Small intestine (tissue), 16 donors: Measurements from ENCODE around the gene LRCH2. TPM values are rescaled to one million over a fixed set of nuclear protein-coding genes. Genes with fewer than 3 reads are reported as not detected.

Source experiments
- DNase-seq, 2 donors: peaks; one replicate each; pipeline versions ENCODE4 v3.0.0 to v3.0.0-alpha.2; 2013
- FAIRE-seq: peaks from 2 replicates; lab custom pipeline; 2012; peaks lifted over from hg19 to GRCh38; lab: Jason Lieb, UNC
- H3K27ac ChIP-seq, 3 donors: one replicate each; pipeline ENCODE4 v1.5.1; 2013; ENCODE audit warnings: low read length in 2 of 3, mild to moderate bottlenecking in 2 of 3, control low read depth in 1 of 3, inconsistent platforms in 1 of 3, low read depth in 1 of 3, moderate library complexity in 1 of 3
- H3K27me3 ChIP-seq, 3 donors: one replicate each; pipeline ENCODE4 v1.6.1; 2013; ENCODE audit warnings: low read length in 3 of 3, inconsistent platforms in 1 of 3; ENCODE audit not compliant: control insufficient read depth in 3 of 3, insufficient read depth in 3 of 3
- H3K36me3 ChIP-seq, 3 donors: one replicate each; pipeline ENCODE4 v1.6.1; 2013; ENCODE audit warnings: low read length in 3 of 3, inconsistent platforms in 1 of 3, low read depth in 1 of 3, mild to moderate bottlenecking in 1 of 3, moderate library complexity in 1 of 3; ENCODE audit not compliant: control insufficient read depth in 3 of 3, insufficient read depth in 2 of 3
- H3K4me1 ChIP-seq, 3 donors: one replicate each; pipeline ENCODE4 v1.6.1; 2013; ENCODE audit warnings: low read length in 2 of 3, inconsistent platforms in 1 of 3, low read depth in 1 of 3, mild to moderate bottlenecking in 1 of 3, moderate library complexity in 1 of 3; ENCODE audit not compliant: control insufficient read depth in 3 of 3, insufficient read depth in 2 of 3
- H3K4me3 ChIP-seq, 3 donors: one replicate each; pipeline ENCODE4 v1.5.1; 2013; ENCODE audit warnings: low read length in 3 of 3, control low read depth in 1 of 3, inconsistent platforms in 1 of 3, low read depth in 1 of 3, mild to moderate bottlenecking in 1 of 3, moderate library complexity in 1 of 3
- H3K9me3 ChIP-seq, 2 donors: one replicate each; pipeline ENCODE4 v1.6.1; 2013; ENCODE audit warnings: low read depth in 1 of 2, low read length in 1 of 2; ENCODE audit not compliant: control insufficient read depth in 2 of 2, insufficient read depth in 1 of 2
- WGBS, 3 donors: extraction: QIAGEN DNeasy Blood & Tissue Kit; methylation state at CpG; one replicate each; pipeline ENCODE4 v1.1.7; 2013; 5-methylcytosine and 5-hydroxymethylcytosine counted together
- long read RNA-seq, 10 donors: transcript quantifications; one replicate each; lab custom pipeline, GENCODE V29; 2026
- polyA plus RNA-seq, 4 donors: library from polyadenylated mRNA; stranded (reverse) in 3 of 4; unstranded in 1 of 4; fragments of 200-250 nt in 3 of 4; fragments of 120-200 nt in 1 of 4; gene quantifications; one replicate each; pipeline versions ENCODE4 v1.2.1 to v1.2.3, GENCODE V29; 2013
- donor health status: healthy with polysubstance abuse.
- donor health status: control.
- donor health status: control.
- donor health status: Bipolar disorder and iron deficiency.
- donor health status: healthy.

The LRCH2 gene, protein sequence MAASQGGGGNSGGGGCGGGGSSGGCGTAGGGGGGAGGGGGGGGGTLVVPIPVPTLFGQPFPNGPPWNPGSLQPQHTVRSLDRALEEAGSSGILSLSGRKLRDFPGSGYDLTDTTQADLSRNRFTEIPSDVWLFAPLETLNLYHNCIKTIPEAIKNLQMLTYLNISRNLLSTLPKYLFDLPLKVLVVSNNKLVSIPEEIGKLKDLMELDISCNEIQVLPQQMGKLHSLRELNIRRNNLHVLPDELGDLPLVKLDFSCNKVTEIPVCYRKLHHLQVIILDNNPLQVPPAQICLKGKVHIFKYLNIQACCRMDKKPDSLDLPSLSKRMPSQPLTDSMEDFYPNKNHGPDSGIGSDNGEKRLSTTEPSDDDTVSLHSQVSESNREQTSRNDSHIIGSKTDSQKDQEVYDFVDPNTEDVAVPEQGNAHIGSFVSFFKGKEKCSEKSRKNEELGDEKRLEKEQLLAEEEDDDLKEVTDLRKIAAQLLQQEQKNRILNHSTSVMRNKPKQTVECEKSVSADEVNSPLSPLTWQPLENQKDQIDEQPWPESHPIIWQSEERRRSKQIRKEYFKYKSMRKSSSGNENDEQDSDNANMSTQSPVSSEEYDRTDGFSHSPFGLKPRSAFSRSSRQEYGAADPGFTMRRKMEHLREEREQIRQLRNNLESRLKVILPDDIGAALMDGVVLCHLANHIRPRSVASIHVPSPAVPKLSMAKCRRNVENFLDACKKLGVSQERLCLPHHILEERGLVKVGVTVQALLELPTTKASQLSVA
- 1 to 10 TPM in 2 of 4 donors, under 1 TPM in 1, not detected in 1; 0.54 to 1.5 (median 1.1) TPM for polyA plus RNA-seq
- long read RNA-seq, donor 1, result 0 reads
- long read RNA-seq, donor 2, result 0 reads
- long read RNA-seq, donor 3, result 0 reads
- long read RNA-seq, donor 4, result 0 reads
- long read RNA-seq, donor 5, result 0 reads
- long read RNA-seq, donor 6, result 0 reads
- long read RNA-seq, donor 7, full-length matches to known transcripts, result 1 of 1 reads
- long read RNA-seq, donor 7, partial matches to known transcripts, result 0 of 1 reads
- long read RNA-seq, donor 7, other reads (novel, unspliced or antisense), result 0 of 1 reads
- long read RNA-seq, donor 8, result 0 reads
- long read RNA-seq, donor 9, result 0 reads
- long read RNA-seq, donor 10, full-length matches to known transcripts, result 1 of 1 reads
- long read RNA-seq, donor 10, partial matches to known transcripts, result 0 of 1 reads
- long read RNA-seq, donor 10, other reads (novel, unspliced or antisense), result 0 of 1 reads

- FAIRE-seq (no peak), DNase-seq (peak in 1 of 2 donors; percentile 13)
- peak within 1 kb of the TSS; percentile 20 to 52 (median 29) for H3K4me3 ChIP-seq
- H3K36me3 ChIP-seq, result no peaks in the 10 kb centered on the region
- H3K27ac ChIP-seq, result peak within 1 kb of the TSS; percentile 11 to 48 (median 45)
- H3K9me3 ChIP-seq, result no peaks in the 10 kb centered on the region
- peaks cover 0 to 7% (median 3%) of the 10 kb centered on the region in 3 donors for H3K27me3 ChIP-seq
- H3K4me1 ChIP-seq, result no peaks in the 10 kb centered on the region
- WGBS, 3 donors, result 2 to 21% (median 9%) methylated on average over 41 to 59 of the region's 59 CpGs
Measured at GRCh38 chrX:115233497-115234455, at the start of gene LRCH2. TSS of gene LRCH2 (minus strand) at chrX:115234096. CDS start at chrX:115234041, 55 bp downstream.

DNA sequence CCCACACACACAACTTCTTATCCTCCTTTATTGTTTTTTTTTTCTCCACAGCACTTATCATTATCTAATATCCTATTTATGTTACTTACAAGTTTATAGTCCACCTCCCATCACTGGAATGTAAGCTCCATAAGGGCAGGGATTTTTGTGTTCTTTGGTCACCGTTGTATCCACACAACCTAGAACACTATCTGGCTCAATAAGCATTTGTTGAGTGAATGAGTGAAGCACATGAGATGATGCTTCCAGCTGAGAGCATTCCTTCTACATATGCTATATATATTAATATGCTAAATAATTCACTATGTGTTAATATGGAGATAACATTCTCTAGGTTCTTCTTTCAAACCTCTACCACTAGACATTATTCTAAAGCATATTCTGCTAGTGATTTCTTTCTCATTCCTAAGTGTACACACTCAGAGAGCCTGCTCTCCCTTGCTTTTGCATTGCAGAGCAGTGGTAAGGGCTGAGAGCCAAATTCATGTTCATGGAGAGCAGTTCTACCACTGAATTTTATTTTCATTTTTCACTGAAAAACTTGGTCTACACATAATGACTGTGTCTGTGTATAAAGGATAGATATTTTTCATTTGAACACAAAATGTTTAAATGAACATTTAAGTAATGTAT lies 35.3 kb upstream of the LRCH2 start:
- no peak for DNase-seq
- 67 to 86% (median 80%) methylated on average over 1 of the region's 1 CpG for WGBS, 3 donors
- FAIRE-seq, result no peak
- no peaks in the 10 kb centered on the region for H3K4me1 ChIP-seq
- no peaks in the 10 kb centered on the region for H3K9me3 ChIP-seq
- H3K27ac ChIP-seq, result no peak overlapping the region
- no peaks in the 10 kb centered on the region for H3K27me3 ChIP-seq
- no peak overlapping the region for H3K4me3 ChIP-seq
- H3K36me3 ChIP-seq, result no peaks in the 10 kb centered on the region

GRCh38 chrX:115268421-115268820 lies 34.5 kb upstream of the LRCH2 start:
- FAIRE-seq, result no peak
- H3K27me3 ChIP-seq, result no peaks in the 10 kb centered on the region
- 28 to 41% (median 41%) methylated on average over 3 of the region's 3 CpGs for WGBS, 3 donors

DNA sequence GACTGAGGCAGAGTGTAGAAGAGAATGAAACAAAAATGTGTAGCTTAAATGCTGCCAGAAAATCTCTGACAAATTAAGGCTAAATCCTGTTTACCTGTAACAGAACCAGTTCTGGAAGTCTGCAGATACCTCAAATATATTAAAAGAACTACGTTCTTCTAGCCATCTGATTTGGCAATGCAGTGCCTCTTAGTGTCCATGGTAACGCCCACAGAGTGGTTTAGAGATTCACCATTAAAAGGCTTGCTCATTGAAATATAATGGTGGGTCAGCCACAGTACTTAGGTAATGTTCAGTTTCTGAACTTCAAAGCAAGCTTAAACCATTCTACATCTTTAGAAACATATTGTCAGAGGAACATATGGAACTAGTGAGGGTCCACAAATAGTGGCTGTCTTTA lies 32.4 kb upstream of the LRCH2 start:
- WGBS, 3 donors, result 44 to 76% (median 58%) methylated on average over 2 of the region's 2 CpGs
- DNase-seq, result no peak
- Histone ChIP-seq H3K4me3 (no peak overlapping the region), H3K9me3 (no peaks in the 10 kb centered on the region), H3K27ac (no peak overlapping the region), H3K27me3 (no peaks in the 10 kb centered on the region), H3K36me3 (no peaks in the 10 kb centered on the region), H3K4me1 (no peaks in the 10 kb centered on the region)
- no peak for FAIRE-seq

More at GRCh38 chrX:115268421-115268820, 34.5 kb upstream of the LRCH2 start:
- Histone ChIP-seq H3K4me3 (no peak overlapping the region), H3K9me3 (no peaks in the 10 kb centered on the region), H3K36me3 (no peaks in the 10 kb centered on the region), H3K27ac (no peak overlapping the region), H3K4me1 (no peaks in the 10 kb centered on the region)
- DNase-seq, result no peak

DNA sequence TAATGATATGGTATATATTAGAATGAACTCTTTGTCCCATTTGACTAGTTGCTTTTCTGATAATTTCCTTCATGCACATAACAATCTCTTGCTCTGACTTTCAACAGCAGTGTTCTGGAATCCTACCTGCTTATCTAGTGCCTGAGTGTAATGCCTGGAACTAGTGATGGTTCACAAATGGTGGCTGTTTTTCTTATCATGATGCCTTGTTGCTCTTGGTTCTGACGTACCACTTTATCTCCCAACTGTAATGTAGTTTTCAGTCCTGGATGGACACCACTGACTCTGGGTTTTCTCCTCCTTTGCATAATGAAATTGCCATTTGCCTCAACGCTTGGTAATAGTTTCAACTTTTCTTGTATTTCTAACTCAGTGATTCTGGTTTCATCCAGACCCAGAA lies 30.1 kb upstream of the LRCH2 start:
- WGBS, 3 donors, result 69 to 86% (median 83%) methylated on average over 2 of the region's 2 CpGs
- DNase-seq (no peak), FAIRE-seq (no peak)
- Histone ChIP-seq H3K27ac (no peak overlapping the region), H3K4me3 (no peak overlapping the region), H3K9me3 (no peaks in the 10 kb centered on the region), H3K4me1 (no peaks in the 10 kb centered on the region), H3K36me3 (no peaks in the 10 kb centered on the region), H3K27me3 (no peaks in the 10 kb centered on the region)

DNA sequence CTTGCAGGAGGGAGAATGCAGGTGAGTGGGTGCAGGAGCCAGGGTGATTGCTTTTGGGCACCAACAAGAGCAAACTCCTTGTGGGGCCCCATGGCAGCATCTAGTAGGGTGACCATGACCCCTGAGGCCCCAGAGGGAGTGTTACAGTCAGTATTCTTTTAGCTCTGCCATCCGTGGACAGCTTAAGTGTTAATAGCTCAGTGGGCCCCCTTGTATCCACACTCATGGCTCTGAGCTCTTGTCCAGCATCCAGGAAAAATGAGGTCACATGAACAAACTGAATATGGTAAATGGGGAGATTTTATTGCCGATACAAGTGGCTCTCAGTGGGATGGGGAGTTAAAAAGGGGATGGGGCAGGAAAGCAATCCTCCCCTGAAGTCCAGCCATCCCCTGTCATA lies 27.3 kb upstream of the LRCH2 start:
- Histone ChIP-seq H3K4me3 (no peak overlapping the region), H3K36me3 (no peaks in the 10 kb centered on the region), H3K9me3 (no peaks in the 10 kb centered on the region), H3K27me3 (no peaks in the 10 kb centered on the region), H3K4me1 (no peaks in the 10 kb centered on the region), H3K27ac (no peak overlapping the region)
- FAIRE-seq (no peak), DNase-seq (no peak)
- 64 to 79% (median 73%) methylated on average over 2 of the region's 2 CpGs for WGBS, 3 donors

DNA sequence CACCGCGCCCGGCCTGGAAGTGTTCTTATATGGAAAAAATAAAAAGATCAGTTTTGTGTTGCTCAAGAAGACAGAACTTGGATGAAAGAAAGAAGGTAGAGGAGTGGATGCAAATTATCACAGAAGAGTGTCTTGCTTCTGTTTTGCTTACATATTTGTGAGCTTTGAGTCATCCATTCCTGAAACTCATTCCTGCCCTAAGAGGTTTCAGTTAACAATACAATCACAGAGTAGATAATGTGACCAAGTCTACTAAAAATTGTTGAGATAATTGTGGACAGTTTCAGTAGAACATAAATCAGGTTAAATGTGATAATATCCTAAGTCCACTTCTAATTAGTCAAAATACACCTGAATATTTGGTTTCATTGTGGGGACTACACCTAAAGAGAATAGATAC lies 26.4 kb upstream of the LRCH2 start:
- 81 to 97% (median 94%) methylated on average over 3 of the region's 3 CpGs for WGBS, 3 donors
- no peak for FAIRE-seq

More for the DNA sequence above, 26.4 kb upstream of the LRCH2 start:
- Histone ChIP-seq H3K27me3 (no peaks in the 10 kb centered on the region), H3K4me1 (no peaks in the 10 kb centered on the region), H3K27ac (no peak overlapping the region), H3K9me3 (no peaks in the 10 kb centered on the region), H3K36me3 (no peaks in the 10 kb centered on the region), H3K4me3 (no peak overlapping the region)
- DNase-seq, result no peak
